WTC11 (cell line): ENCODE measurements around the gene ZNF304. TPM values are rescaled to one million over a fixed set of nuclear protein-coding genes. Genes with fewer than 3 reads are reported as not detected.

ENCODE experiments used
- ATAC-seq: fragments of 200-7000 bp; cut with Tn5 transposase; 2 replicates; pipeline ENCODE4 v1.10.0; 2021; ENCODE audit warnings: mild to moderate bottlenecking, moderate library complexity
- CTCF ChIA-PET: fragments of 300-600 bp; sonication (Branson Sonifier 250); formaldehyde crosslinking; loops from one replicate; lab custom pipeline; 2021; ENCODE audit warnings: antibody characterized with exemption; lab: Charles Lee
- POLR2A ChIA-PET: fragments of 350-600 bp; sonication (Branson Sonifier 250); formaldehyde crosslinking; loops from one replicate; lab custom pipeline; 2021; ENCODE audit warnings: antibody characterized with exemption; lab: Charles Lee
- DNase-seq: peaks from one replicate; pipeline ENCODE4 v3.0.0; 2021; ENCODE audit warnings: low spot score
- H3K27ac Mint-ChIP-seq: 2 replicates; pipeline ENCODE4 v1.8.0; 2021; ENCODE audit warnings: mixed read lengths
- H3K27me3 Mint-ChIP-seq: 2 replicates; pipeline ENCODE4 v1.8.0; 2021; ENCODE audit warnings: low read depth, mild to moderate bottlenecking, moderate library complexity, mixed read lengths
- H3K36me3 Mint-ChIP-seq: 2 replicates; pipeline ENCODE4 v1.8.0; 2021; ENCODE audit warnings: mixed read lengths
- H3K4me1 Mint-ChIP-seq: 2 replicates; pipeline ENCODE4 v1.8.0; 2022; ENCODE audit warnings: mixed read lengths
- H3K4me3 Mint-ChIP-seq: 2 replicates; pipeline ENCODE4 v1.8.0; 2021; ENCODE audit warnings: mild to moderate bottlenecking, moderate library complexity, mixed read lengths
- H3K9me3 Mint-ChIP-seq: 2 replicates; pipeline ENCODE4 v1.8.0; 2021; ENCODE audit warnings: mixed read lengths
- CREB1 ChIP-seq: sonication (generic); formaldehyde crosslinking; IDR thresholded peaks from 2 replicates; pipeline ENCODE4 v1.8.0; 2023; ENCODE audit warnings: mild to moderate bottlenecking, missing genetic modification reagents
- ESRRA ChIP-seq: sonication (generic); formaldehyde crosslinking; IDR thresholded peaks from 2 replicates; pipeline ENCODE4 v1.8.1; 2022; ENCODE audit warnings: mild to moderate bottlenecking, missing genetic modification reagents, borderline replicate concordance
- MYBL2 ChIP-seq: sonication (generic); formaldehyde crosslinking; IDR thresholded peaks from 2 replicates; pipeline ENCODE4 v1.8.1; 2023; ENCODE audit warnings: mild to moderate bottlenecking, moderate library complexity, missing genetic modification reagents
- NFATC4 ChIP-seq: fragments of 250-450 bp; sonication (Bioruptor Pico); IDR thresholded peaks from 2 replicates; pipeline ENCODE4 v1.9.0; 2021; ENCODE audit warnings: mild to moderate bottlenecking
- PRRX2 ChIP-seq: fragments of 250-450 bp; sonication (Bioruptor Pico); IDR thresholded peaks from 2 replicates; pipeline ENCODE4 v1.8.0; 2021; ENCODE audit warnings: mild to moderate bottlenecking
- RELA ChIP-seq: sonication (generic); formaldehyde crosslinking; IDR thresholded peaks from 2 replicates; pipeline ENCODE4 v1.8.1; 2022; ENCODE audit warnings: missing genetic modification reagents, mild to moderate bottlenecking, borderline replicate concordance
- RORB ChIP-seq: fragments of 250-450 bp; sonication (Bioruptor Pico); IDR thresholded peaks from 2 replicates; pipeline ENCODE4 v1.9.0; 2021; ENCODE audit warnings: mild to moderate bottlenecking
- SMAD4 ChIP-seq: sonication (generic); formaldehyde crosslinking; IDR thresholded peaks from 2 replicates; pipeline ENCODE4 v1.8.0; 2022; ENCODE audit warnings: mild to moderate bottlenecking, missing genetic modification reagents
- ZNF416 ChIP-seq: fragments of 250-450 bp; sonication (Bioruptor Pico); IDR thresholded peaks from 2 replicates; pipeline ENCODE4 v1.9.0; 2021; ENCODE audit warnings: mild to moderate bottlenecking, inconsistent platforms
- ZNF671 ChIP-seq: fragments of 250-450 bp; sonication (Bioruptor Pico); IDR thresholded peaks from 2 replicates; pipeline ENCODE4 v1.8.0; 2021; ENCODE audit warnings: mild to moderate bottlenecking
- total RNA-seq: library from RNA; stranded (reverse); gene quantifications from 3 replicates; pipeline ENCODE4 v1.2.3, GENCODE V29; 2021
- TF ChIP-seq, protein P1 (sequence below): sonication (generic); formaldehyde crosslinking; IDR thresholded peaks from 2 replicates; pipeline ENCODE4 v1.8.0; 2022; ENCODE audit warnings: missing genetic modification reagents
- TF ChIP-seq, protein P2 (sequence below): sonication (generic); formaldehyde crosslinking; IDR thresholded peaks from 2 replicates; pipeline ENCODE4 v1.8.0; 2023; ENCODE audit warnings: missing genetic modification reagents
- TF ChIP-seq, protein P3 (sequence below): sonication (generic); formaldehyde crosslinking; IDR thresholded peaks from 2 replicates; pipeline ENCODE4 v1.8.1; 2023; ENCODE audit warnings: mild to moderate bottlenecking, missing genetic modification reagents
- TF ChIP-seq, protein P4 (sequence below): sonication (generic); formaldehyde crosslinking; IDR thresholded peaks from 2 replicates; pipeline ENCODE4 v1.8.1; 2022; ENCODE audit warnings: mild to moderate bottlenecking, missing genetic modification reagents, moderate library complexity, borderline replicate concordance
- TF ChIP-seq, protein P5 (sequence below): sonication (generic); formaldehyde crosslinking; IDR thresholded peaks from 2 replicates; pipeline ENCODE4 v1.8.1; 2022; ENCODE audit warnings: low read depth, missing genetic modification reagents, borderline replicate concordance
- TF ChIP-seq, protein P6 (sequence below): sonication (generic); formaldehyde crosslinking; IDR thresholded peaks from 2 replicates; pipeline ENCODE4 v1.8.1; 2023; ENCODE audit warnings: mild to moderate bottlenecking, missing genetic modification reagents
- TF ChIP-seq, protein P7 (sequence below): sonication (generic); formaldehyde crosslinking; IDR thresholded peaks from 2 replicates; pipeline ENCODE4 v1.8.1; 2023; ENCODE audit warnings: mild to moderate bottlenecking, moderate library complexity, missing genetic modification reagents

The ZNF304 gene
- total RNA-seq, 1 experiment from 2014 or later: 11.0 TPM

DNA sequence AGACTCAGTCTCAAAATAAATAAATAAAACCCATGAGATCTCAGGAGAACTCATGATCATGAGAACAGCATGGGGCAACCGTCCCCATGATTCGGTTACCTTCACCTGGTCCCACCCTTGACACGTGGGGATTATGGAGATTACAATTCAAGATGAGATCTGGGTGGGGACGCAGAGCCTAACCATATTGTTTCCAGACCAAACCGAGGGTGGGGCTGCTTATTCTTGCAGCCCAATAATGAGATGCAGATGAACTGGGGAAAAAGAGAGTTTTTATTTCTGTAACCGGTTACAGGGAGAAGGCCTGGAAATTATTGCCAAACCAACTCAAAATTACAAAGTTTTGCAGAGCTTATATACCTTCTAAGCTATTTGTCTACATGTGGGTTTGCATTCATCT is 25.1 kb downstream of the ZNF304 start:
- ChIA-PET CTCF (no interaction called here), POLR2A (no interaction called here)
- H3K27me3 Mint-ChIP-seq: peaks cover 3% of the 10 kb centered on the region; the same call in 1 of the 2 replicates
- peaks cover 72% of the 10 kb centered on the region for H3K36me3 Mint-ChIP-seq
- no peaks in the 10 kb centered on the region for H3K4me1 Mint-ChIP-seq
- ATAC-seq (no peak), DNase-seq (no peak)
- peaks cover 70% of the 10 kb centered on the region for H3K9me3 Mint-ChIP-seq
- H3K4me3 Mint-ChIP-seq: no peak overlapping the region
- TF ChIP-seq, protein P1, sequence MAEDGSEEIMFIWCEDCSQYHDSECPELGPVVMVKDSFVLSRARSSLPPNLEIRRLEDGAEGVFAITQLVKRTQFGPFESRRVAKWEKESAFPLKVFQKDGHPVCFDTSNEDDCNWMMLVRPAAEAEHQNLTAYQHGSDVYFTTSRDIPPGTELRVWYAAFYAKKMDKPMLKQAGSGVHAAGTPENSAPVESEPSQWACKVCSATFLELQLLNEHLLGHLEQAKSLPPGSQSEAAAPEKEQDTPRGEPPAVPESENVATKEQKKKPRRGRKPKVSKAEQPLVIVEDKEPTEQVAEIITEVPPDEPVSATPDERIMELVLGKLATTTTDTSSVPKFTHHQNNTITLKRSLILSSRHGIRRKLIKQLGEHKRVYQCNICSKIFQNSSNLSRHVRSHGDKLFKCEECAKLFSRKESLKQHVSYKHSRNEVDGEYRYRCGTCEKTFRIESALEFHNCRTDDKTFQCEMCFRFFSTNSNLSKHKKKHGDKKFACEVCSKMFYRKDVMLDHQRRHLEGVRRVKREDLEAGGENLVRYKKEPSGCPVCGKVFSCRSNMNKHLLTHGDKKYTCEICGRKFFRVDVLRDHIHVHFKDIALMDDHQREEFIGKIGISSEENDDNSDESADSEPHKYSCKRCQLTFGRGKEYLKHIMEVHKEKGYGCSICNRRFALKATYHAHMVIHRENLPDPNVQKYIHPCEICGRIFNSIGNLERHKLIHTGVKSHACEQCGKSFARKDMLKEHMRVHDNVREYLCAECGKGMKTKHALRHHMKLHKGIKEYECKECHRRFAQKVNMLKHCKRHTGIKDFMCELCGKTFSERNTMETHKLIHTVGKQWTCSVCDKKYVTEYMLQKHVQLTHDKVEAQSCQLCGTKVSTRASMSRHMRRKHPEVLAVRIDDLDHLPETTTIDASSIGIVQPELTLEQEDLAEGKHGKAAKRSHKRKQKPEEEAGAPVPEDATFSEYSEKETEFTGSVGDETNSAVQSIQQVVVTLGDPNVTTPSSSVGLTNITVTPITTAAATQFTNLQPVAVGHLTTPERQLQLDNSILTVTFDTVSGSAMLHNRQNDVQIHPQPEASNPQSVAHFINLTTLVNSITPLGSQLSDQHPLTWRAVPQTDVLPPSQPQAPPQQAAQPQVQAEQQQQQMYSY (CRISPR knock-in tag): no peak
- TF ChIP-seq CREB1: no peak
- TF ChIP-seq, protein P2, sequence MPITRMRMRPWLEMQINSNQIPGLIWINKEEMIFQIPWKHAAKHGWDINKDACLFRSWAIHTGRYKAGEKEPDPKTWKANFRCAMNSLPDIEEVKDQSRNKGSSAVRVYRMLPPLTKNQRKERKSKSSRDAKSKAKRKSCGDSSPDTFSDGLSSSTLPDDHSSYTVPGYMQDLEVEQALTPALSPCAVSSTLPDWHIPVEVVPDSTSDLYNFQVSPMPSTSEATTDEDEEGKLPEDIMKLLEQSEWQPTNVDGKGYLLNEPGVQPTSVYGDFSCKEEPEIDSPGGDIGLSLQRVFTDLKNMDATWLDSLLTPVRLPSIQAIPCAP (CRISPR knock-in tag): no peak
- no peak overlapping the region for H3K27ac Mint-ChIP-seq

DNA sequence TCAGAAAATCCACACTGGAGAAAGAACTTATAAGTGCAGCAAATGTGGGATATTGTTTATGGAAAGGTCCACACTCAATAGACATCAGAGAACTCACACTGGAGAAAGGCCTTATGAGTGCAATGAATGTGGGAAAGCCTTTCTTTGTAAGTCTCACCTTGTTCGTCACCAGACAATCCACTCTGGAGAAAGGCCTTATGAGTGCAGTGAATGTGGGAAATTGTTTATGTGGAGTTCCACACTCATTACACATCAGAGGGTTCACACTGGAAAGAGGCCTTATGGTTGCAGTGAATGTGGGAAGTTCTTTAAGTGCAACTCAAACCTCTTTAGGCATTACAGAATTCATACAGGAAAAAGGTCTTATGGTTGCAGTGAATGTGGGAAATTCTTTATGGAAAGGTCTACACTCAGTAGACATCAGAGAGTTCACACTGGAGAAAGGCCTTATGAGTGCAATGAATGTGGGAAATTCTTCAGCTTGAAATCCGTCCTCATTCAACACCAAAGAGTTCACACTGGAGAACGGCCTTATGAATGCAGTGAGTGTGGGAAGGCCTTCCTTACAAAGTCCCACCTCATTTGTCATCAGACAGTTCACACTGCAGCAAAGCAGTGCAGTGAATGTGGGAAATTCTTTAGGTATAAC is 26.6 kb downstream of the ZNF304 start:
- peaks cover 3% of the 10 kb centered on the region; the same call in 1 of the 2 replicates for H3K27me3 Mint-ChIP-seq
- DNase-seq (no peak), ATAC-seq (no peak)
- peaks cover 64% of the 10 kb centered on the region for H3K36me3 Mint-ChIP-seq
- H3K4me1 Mint-ChIP-seq: no peaks in the 10 kb centered on the region
- no peak overlapping the region for H3K27ac Mint-ChIP-seq
- CTCF ChIA-PET: no interaction called here
- peaks cover 63% of the 10 kb centered on the region for H3K9me3 Mint-ChIP-seq
- POLR2A ChIA-PET: no interaction called here
- H3K4me3 Mint-ChIP-seq: no peak overlapping the region
- TF ChIP-seq, protein P3, sequence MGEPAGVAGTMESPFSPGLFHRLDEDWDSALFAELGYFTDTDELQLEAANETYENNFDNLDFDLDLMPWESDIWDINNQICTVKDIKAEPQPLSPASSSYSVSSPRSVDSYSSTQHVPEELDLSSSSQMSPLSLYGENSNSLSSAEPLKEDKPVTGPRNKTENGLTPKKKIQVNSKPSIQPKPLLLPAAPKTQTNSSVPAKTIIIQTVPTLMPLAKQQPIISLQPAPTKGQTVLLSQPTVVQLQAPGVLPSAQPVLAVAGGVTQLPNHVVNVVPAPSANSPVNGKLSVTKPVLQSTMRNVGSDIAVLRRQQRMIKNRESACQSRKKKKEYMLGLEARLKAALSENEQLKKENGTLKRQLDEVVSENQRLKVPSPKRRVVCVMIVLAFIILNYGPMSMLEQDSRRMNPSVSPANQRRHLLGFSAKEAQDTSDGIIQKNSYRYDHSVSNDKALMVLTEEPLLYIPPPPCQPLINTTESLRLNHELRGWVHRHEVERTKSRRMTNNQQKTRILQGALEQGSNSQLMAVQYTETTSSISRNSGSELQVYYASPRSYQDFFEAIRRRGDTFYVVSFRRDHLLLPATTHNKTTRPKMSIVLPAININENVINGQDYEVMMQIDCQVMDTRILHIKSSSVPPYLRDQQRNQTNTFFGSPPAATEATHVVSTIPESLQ (CRISPR knock-in tag): no peak
- TF ChIP-seq PRRX2 (CRISPR knock-in tag) (no peak), ESRRA (CRISPR knock-in tag) (no peak), MYBL2 (CRISPR knock-in tag) (no peak)
- TF ChIP-seq, protein P4, sequence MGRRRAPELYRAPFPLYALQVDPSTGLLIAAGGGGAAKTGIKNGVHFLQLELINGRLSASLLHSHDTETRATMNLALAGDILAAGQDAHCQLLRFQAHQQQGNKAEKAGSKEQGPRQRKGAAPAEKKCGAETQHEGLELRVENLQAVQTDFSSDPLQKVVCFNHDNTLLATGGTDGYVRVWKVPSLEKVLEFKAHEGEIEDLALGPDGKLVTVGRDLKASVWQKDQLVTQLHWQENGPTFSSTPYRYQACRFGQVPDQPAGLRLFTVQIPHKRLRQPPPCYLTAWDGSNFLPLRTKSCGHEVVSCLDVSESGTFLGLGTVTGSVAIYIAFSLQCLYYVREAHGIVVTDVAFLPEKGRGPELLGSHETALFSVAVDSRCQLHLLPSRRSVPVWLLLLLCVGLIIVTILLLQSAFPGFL (CRISPR knock-in tag): no peak
- TF ChIP-seq, protein P5, sequence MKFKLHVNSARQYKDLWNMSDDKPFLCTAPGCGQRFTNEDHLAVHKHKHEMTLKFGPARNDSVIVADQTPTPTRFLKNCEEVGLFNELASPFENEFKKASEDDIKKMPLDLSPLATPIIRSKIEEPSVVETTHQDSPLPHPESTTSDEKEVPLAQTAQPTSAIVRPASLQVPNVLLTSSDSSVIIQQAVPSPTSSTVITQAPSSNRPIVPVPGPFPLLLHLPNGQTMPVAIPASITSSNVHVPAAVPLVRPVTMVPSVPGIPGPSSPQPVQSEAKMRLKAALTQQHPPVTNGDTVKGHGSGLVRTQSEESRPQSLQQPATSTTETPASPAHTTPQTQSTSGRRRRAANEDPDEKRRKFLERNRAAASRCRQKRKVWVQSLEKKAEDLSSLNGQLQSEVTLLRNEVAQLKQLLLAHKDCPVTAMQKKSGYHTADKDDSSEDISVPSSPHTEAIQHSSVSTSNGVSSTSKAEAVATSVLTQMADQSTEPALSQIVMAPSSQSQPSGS: no peak
- TF ChIP-seq, protein P6, sequence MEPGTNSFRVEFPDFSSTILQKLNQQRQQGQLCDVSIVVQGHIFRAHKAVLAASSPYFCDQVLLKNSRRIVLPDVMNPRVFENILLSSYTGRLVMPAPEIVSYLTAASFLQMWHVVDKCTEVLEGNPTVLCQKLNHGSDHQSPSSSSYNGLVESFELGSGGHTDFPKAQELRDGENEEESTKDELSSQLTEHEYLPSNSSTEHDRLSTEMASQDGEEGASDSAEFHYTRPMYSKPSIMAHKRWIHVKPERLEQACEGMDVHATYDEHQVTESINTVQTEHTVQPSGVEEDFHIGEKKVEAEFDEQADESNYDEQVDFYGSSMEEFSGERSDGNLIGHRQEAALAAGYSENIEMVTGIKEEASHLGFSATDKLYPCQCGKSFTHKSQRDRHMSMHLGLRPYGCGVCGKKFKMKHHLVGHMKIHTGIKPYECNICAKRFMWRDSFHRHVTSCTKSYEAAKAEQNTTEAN: no peak

DNA sequence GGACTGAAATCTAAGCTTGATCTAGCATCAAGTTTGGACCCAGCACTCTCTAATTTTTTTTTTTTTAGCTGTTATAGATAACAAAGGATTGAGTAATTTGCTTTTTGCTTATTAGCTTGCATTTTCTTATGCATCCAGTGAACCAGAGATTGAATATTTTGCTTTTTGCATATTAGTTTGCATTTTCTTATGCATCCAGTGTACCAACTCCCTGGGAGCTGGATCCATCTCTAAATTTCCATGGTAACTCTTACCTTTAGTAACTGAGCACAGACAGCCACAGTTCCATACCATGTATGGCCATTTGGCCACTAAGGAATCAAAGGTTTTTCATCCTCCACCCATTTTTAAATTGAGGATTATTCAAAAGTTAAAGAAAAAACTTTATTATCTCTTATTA is 29.9 kb downstream of the ZNF304 start:
- H3K4me3 Mint-ChIP-seq: no peak overlapping the region
- H3K36me3 Mint-ChIP-seq: peaks cover 33% of the 10 kb centered on the region
- ChIA-PET CTCF (no interaction called here), POLR2A (no interaction called here)
- H3K4me1 Mint-ChIP-seq: no peaks in the 10 kb centered on the region
- DNase-seq: no peak
- peaks cover 36% of the 10 kb centered on the region for H3K9me3 Mint-ChIP-seq
- no peak for ATAC-seq
- no peak overlapping the region for H3K27ac Mint-ChIP-seq
- H3K27me3 Mint-ChIP-seq: peaks cover 4% of the 10 kb centered on the region; the same call in 1 of the 2 replicates
- TF ChIP-seq NFATC4 (CRISPR knock-in tag) (no peak), RELA (CRISPR knock-in tag) (no peak), ZNF416 (CRISPR knock-in tag) (no peak), SMAD4 (CRISPR knock-in tag) (no peak), RORB (no peak), ZNF671 (CRISPR knock-in tag) (no peak)
- TF ChIP-seq, protein P7, sequence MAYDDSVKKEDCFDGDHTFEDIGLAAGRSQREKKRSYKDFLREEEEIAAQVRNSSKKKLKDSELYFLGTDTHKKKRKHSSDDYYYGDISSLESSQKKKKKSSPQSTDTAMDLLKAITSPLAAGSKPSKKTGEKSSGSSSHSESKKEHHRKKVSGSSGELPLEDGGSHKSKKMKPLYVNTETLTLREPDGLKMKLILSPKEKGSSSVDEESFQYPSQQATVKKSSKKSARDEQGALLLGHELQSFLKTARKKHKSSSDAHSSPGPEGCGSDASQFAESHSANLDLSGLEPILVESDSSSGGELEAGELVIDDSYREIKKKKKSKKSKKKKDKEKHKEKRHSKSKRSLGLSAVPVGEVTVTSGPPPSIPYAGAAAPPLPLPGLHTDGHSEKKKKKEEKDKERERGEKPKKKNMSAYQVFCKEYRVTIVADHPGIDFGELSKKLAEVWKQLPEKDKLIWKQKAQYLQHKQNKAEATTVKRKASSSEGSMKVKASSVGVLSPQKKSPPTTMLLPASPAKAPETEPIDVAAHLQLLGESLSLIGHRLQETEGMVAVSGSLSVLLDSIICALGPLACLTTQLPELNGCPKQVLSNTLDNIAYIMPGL (CRISPR knock-in tag): no peak
